K562 (cell line): ENCODE measurements around the gene COQ4. TPM values are rescaled to one million over a fixed set of nuclear protein-coding genes. Genes with fewer than 3 reads are reported as not detected.
A peak's percentile ranks its signal among the peaks of the same experiment; 100 is the strongest.

Experiments used
- ATF6 ChIP-seq: sonication (generic); formaldehyde crosslinking; IDR thresholded peaks from 2 replicates; pipeline ENCODE4 v1.4.0; 2020; ENCODE audit warnings: mild to moderate bottlenecking, missing genetic modification reagents
- BCOR ChIP-seq: fragments of 450-650 bp; IDR thresholded peaks from 2 replicates; pipeline ENCODE4 v1.6.1; 2016
- C11orf30 ChIP-seq: fragments of 450-650 bp; IDR thresholded peaks from 2 replicates; pipeline ENCODE4 v1.6.1; 2016; ENCODE audit warnings: low read depth, mild to moderate bottlenecking
- CGGBP1 ChIP-seq: fragments of 250-450 bp; sonication (Bioruptor Pico); IDR thresholded peaks from 2 replicates; pipeline ENCODE4 v1.9.0; 2021; ENCODE audit warnings: mild to moderate bottlenecking
- CREB1 ChIP-seq, 2 experiments: sonication (generic) in 1 of 2; formaldehyde crosslinking in 1 of 2; IDR thresholded peaks; 2 replicates each; pipeline versions ENCODE4 v1.6.1 to v1.8.0; 2012 to 2022; ENCODE audit warnings: inconsistent platforms in 1 of 2, mild to moderate bottlenecking in 1 of 2, missing genetic modification reagents in 1 of 2, moderate library complexity in 1 of 2
- HNRNPLL ChIP-seq: fragments of 200-400 bp; formaldehyde crosslinking; IDR thresholded peaks from 2 replicates; pipeline ENCODE4 v1.6.1; 2017; ENCODE audit warnings: low read length, low read depth, mild to moderate bottlenecking; ENCODE audit not compliant: poor library complexity, severe bottlenecking
- JUND ChIP-seq, 2 experiments: IDR thresholded peaks; 2 replicates in 1 of 2; 3 replicates in 1 of 2; pipeline ENCODE4 v1.6.1; 2011; ENCODE audit warnings: borderline replicate concordance in 2 of 2, low read depth in 2 of 2, low read length in 2 of 2, improper control_type of control experiment in 1 of 2, missing biosample characterization in 1 of 2, missing genetic modification characterization in 1 of 2, missing genetic modification reagents in 1 of 2
- KLF13 ChIP-seq: fragments of 450-650 bp; IDR thresholded peaks from 2 replicates; pipeline ENCODE4 v1.6.1; 2016; ENCODE audit warnings: missing genetic modification characterization, low read depth, mild to moderate bottlenecking, missing compliant biosample characterization, moderate library complexity, borderline replicate concordance
- LARP7 ChIP-seq: fragments of 450-650 bp; IDR thresholded peaks from 2 replicates; pipeline ENCODE4 v1.6.1; 2016
- MBD1 ChIP-seq: fragments of 250-450 bp; sonication (Bioruptor Pico); IDR thresholded peaks from 2 replicates; pipeline ENCODE4 v1.8.0; 2022; ENCODE audit warnings: inconsistent platforms
- NR2C1 ChIP-seq, 2 experiments: fragments of 450-650 bp; IDR thresholded peaks; 2 replicates each; pipeline ENCODE4 v1.6.1; 2017; ENCODE audit warnings: mild to moderate bottlenecking in 2 of 2, antibody characterized with exemption in 1 of 2, inconsistent platforms in 1 of 2, missing compliant biosample characterization in 1 of 2, missing genetic modification characterization in 1 of 2
- POLR3G ChIP-seq: IDR thresholded peaks from 2 replicates; pipeline ENCODE4 v1.6.1; 2011; ENCODE audit not compliant: insufficient read length, insufficient replicate concordance; ENCODE audit errors: extremely low read depth
- SMARCB1 ChIP-seq: IDR thresholded peaks from 2 replicates; pipeline ENCODE4 v1.6.1; 2011; ENCODE audit warnings: improper control_type of control experiment, low read depth; ENCODE audit not compliant: insufficient read length
- SMC3 ChIP-seq: conservative IDR thresholded peaks from 2 replicates; pipeline ENCODE4 v1.6.1; 2011; ENCODE audit warnings: low read depth, low read length, improper control_type of control experiment; ENCODE audit not compliant: insufficient read depth
- TARDBP ChIP-seq: fragments of 450-650 bp; IDR thresholded peaks from 2 replicates; pipeline ENCODE4 v1.6.1; 2016
- TEAD1 ChIP-seq, 2 experiments: fragments of 450-650 bp in 1 of 2; sonication (generic) in 1 of 2; formaldehyde crosslinking; IDR thresholded peaks; 2 replicates each; pipeline versions ENCODE4 v1.4.0 to v1.8.0; 2020 to 2022; ENCODE audit warnings: mild to moderate bottlenecking in 2 of 2, missing genetic modification reagents in 1 of 2
- ZBTB2 ChIP-seq: fragments of 450-650 bp; IDR thresholded peaks from 2 replicates; pipeline ENCODE4 v1.6.1; 2016; ENCODE audit warnings: antibody characterized with exemption
- ZBTB8A ChIP-seq: fragments of 450-650 bp; IDR thresholded peaks from 2 replicates; pipeline ENCODE4 v1.6.1; 2018; ENCODE audit warnings: mild to moderate bottlenecking, moderate library complexity; ENCODE audit not compliant: partially characterized antibody
- ZEB2 ChIP-seq: fragments of 450-650 bp; IDR thresholded peaks from 2 replicates; pipeline ENCODE4 v1.6.1; 2016
- ZNF551 ChIP-seq: fragments of 250-450 bp; sonication (Bioruptor Pico); IDR thresholded peaks from 2 replicates; pipeline ENCODE4 v1.5.0; 2021; ENCODE audit warnings: mild to moderate bottlenecking, moderate library complexity
- ZNF584 ChIP-seq: fragments of 200-800 bp; sonication (Bioruptor generic); IDR thresholded peaks from 2 replicates; pipeline ENCODE4 v1.6.1; 2016; ENCODE audit warnings: low read depth, mild to moderate bottlenecking, missing genetic modification characterization, missing compliant biosample characterization
- polyA plus RNA-seq, 8 experiments: library from polyadenylated mRNA; depleted of rRNA in 4 of 8; stranded (reverse) in 5 of 8; unstranded in 3 of 8; fragments of >200 nt; fragmentation: Nextera tagmentation in 2 of 8; fragmentation: Illumina TruSeq in 1 of 8; extraction: Ambion mirVana in 2 of 8; extraction: Trizol in 1 of 8; gene quantifications; 2 replicates each; pipeline versions ENCODE4 v1.2.1 to v1.2.3, GENCODE V29; 2011 to 2014; ENCODE audit warnings: inconsistent platforms in 1 of 8, missing spikeins in 1 of 8
- total RNA-seq, 7 experiments: library from RNA; depleted of rRNA in 6 of 7; stranded (reverse); fragments of >200 nt in 6 of 7; fragmentation: Illumina TruSeq in 2 of 7; extraction: Trizol in 2 of 7; gene quantifications; 2 replicates each; pipeline versions ENCODE4 v1.2.1 to v1.2.3, GENCODE V29; 2011 to 2021; ENCODE audit warnings: low replicate concordance in 1 of 7

The COQ4 gene
- total and polyA plus RNA-seq, 9 of the 15 experiments (the other 6 are each of a cell fraction or from before 2014, with no cell fraction given) = 9.1 to 135 (median 67.2) TPM

- TF ChIP-seq CREB1 (IDR thresholded peaks at IDR 0.05) = peak; percentile 95
- no peak for TF ChIP-seq CREB1 (CRISPR knock-in tag; IDR thresholded peaks at IDR 0.05)
- TF ChIP-seq BCOR = peak; percentile 93
- TF ChIP-seq MBD1 (CRISPR knock-in tag) = no peak
- peak; percentile 57; the same call in 1 of the 2 replicates for TF ChIP-seq KLF13 (tag)
- no peak for TF ChIP-seq ZNF584
- TF ChIP-seq C11orf30 = no peak
- peak; percentile 11; the same call in 1 of the 2 replicates for TF ChIP-seq SMC3
- no peak for TF ChIP-seq POLR3G
- no peak for TF ChIP-seq LARP7
- peak; percentile 92 for TF ChIP-seq ZBTB2
- TF ChIP-seq HNRNPLL = peak; percentile 93
- no peak for TF ChIP-seq ZNF551 (CRISPR knock-in tag)
- peak; percentile 88 for TF ChIP-seq ZEB2
- TF ChIP-seq JUND (IDR thresholded peaks at IDR 0.05; ENCODE audit: borderline replicate concordance, low read depth, low read length) = peak; percentile 49
- TF ChIP-seq JUND (tag; IDR thresholded peaks at IDR 0.05; ENCODE audit: borderline replicate concordance, low read depth, low read length) = peak; percentile 47; the same call in 1 of the 3 replicates
- no peak for TF ChIP-seq ZBTB8A
- TF ChIP-seq ATF6 (CRISPR knock-in tag) = peak; percentile 29; the same call in 1 of the 2 replicates
- peak in 1 of 2 experiments; percentile 83; a peak in 2 of 4 replicates for TF ChIP-seq TEAD1 (CRISPR knock-in tag; IDR thresholded peaks at IDR 0.05)
- TF ChIP-seq CGGBP1 (CRISPR knock-in tag) = no peak
- TF ChIP-seq TARDBP = peak; percentile 71
- TF ChIP-seq NR2C1 (IDR thresholded peaks at IDR 0.05) = no peak
- TF ChIP-seq NR2C1 (tag; IDR thresholded peaks at IDR 0.05) = peak; percentile 72; the same call in 1 of the 2 replicates
- no peak for TF ChIP-seq SMARCB1
These were observed 17.4 kb downstream of the COQ4 start, which contains the start of gene SLC27A4 (continued) for GRCh38 chr9:128339761-128340690.
